K562 (cell line): ENCODE data around the gene CTXND1. TPM values are rescaled to one million over a fixed set of nuclear protein-coding genes. Genes with fewer than 3 reads are reported as not detected.

Source experiments
- GATAD2B ChIP-seq: fragments of 450-650 bp; IDR thresholded peaks from 2 replicates; pipeline ENCODE4 v1.6.1; 2017; ENCODE audit warnings: mild to moderate bottlenecking, borderline replicate concordance
- MIER1 ChIP-seq: fragments of 450-650 bp; IDR thresholded peaks from 2 replicates; pipeline ENCODE4 v1.6.1; 2016; ENCODE audit warnings: antibody characterized with exemption, mild to moderate bottlenecking, low read depth
- SMARCC2 ChIP-seq: fragments of 450-650 bp; IDR thresholded peaks from 2 replicates; pipeline ENCODE4 v1.6.1; 2017; ENCODE audit warnings: antibody characterized with exemption, moderate library complexity, mild to moderate bottlenecking, low read depth
- TSHZ1 ChIP-seq: fragments of 250-450 bp; sonication (Bioruptor Pico); IDR thresholded peaks from 2 replicates; pipeline ENCODE4 v1.4.0; 2020; ENCODE audit warnings: mild to moderate bottlenecking, moderate library complexity
- ZNF324 ChIP-seq: fragments of 250-450 bp; sonication (Bioruptor Pico); IDR thresholded peaks from 2 replicates; pipeline ENCODE4 v1.4.0; 2020; ENCODE audit warnings: mild to moderate bottlenecking
- ZNF589 ChIP-seq: fragments of 200-800 bp; sonication (Bioruptor generic); IDR thresholded peaks from 2 replicates; pipeline ENCODE4 v1.6.1; 2016; ENCODE audit warnings: low read depth, missing genetic modification characterization, missing compliant biosample characterization
- ZNF609 ChIP-seq: sonication (generic); formaldehyde crosslinking; IDR thresholded peaks from 2 replicates; pipeline ENCODE4 v1.8.1; 2023; ENCODE audit warnings: missing genetic modification reagents, mild to moderate bottlenecking, borderline replicate concordance
- polyA plus RNA-seq, 8 experiments: library from polyadenylated mRNA; depleted of rRNA in 4 of 8; stranded (reverse) in 5 of 8; unstranded in 3 of 8; fragments of >200 nt; fragmentation: Nextera tagmentation in 2 of 8; fragmentation: Illumina TruSeq in 1 of 8; extraction: Ambion mirVana in 2 of 8; extraction: Trizol in 1 of 8; gene quantifications; 2 replicates each; pipeline versions ENCODE4 v1.2.1 to v1.2.3, GENCODE V29; 2011 to 2014; ENCODE audit warnings: inconsistent platforms in 1 of 8, missing spikeins in 1 of 8
- total RNA-seq, 7 experiments: library from RNA; depleted of rRNA in 6 of 7; stranded (reverse); fragments of >200 nt in 6 of 7; fragmentation: Illumina TruSeq in 2 of 7; extraction: Trizol in 2 of 7; gene quantifications; 2 replicates each; pipeline versions ENCODE4 v1.2.1 to v1.2.3, GENCODE V29; 2011 to 2021; ENCODE audit warnings: low replicate concordance in 1 of 7
- TF ChIP-seq, protein P1 (sequence below), 2 experiments: fragments of 450-650 bp; formaldehyde crosslinking in 1 of 2; IDR thresholded peaks; 2 replicates each; pipeline versions ENCODE4 v1.4.0 to v1.6.1; 2014 to 2020; ENCODE audit warnings: mild to moderate bottlenecking in 2 of 2, borderline replicate concordance in 1 of 2, low read depth in 1 of 2

The CTXND1 gene
- total and polyA plus RNA-seq, 9 of the 15 experiments (the other 6 are each of a cell fraction or from before 2014, with no cell fraction given) = 0.04 TPM; not detected in 7

- no peak for TF ChIP-seq TSHZ1 (CRISPR knock-in tag)
- TF ChIP-seq ZNF609 (CRISPR knock-in tag) = no peak
- TF ChIP-seq ZNF589 (CRISPR knock-in tag) = 0 out of 2 replicates have a peak, but pooled peaks have one; percentile 7
- no peak for TF ChIP-seq ZNF324 (CRISPR knock-in tag)
- TF ChIP-seq MIER1 = no peak
- TF ChIP-seq, protein P1, sequence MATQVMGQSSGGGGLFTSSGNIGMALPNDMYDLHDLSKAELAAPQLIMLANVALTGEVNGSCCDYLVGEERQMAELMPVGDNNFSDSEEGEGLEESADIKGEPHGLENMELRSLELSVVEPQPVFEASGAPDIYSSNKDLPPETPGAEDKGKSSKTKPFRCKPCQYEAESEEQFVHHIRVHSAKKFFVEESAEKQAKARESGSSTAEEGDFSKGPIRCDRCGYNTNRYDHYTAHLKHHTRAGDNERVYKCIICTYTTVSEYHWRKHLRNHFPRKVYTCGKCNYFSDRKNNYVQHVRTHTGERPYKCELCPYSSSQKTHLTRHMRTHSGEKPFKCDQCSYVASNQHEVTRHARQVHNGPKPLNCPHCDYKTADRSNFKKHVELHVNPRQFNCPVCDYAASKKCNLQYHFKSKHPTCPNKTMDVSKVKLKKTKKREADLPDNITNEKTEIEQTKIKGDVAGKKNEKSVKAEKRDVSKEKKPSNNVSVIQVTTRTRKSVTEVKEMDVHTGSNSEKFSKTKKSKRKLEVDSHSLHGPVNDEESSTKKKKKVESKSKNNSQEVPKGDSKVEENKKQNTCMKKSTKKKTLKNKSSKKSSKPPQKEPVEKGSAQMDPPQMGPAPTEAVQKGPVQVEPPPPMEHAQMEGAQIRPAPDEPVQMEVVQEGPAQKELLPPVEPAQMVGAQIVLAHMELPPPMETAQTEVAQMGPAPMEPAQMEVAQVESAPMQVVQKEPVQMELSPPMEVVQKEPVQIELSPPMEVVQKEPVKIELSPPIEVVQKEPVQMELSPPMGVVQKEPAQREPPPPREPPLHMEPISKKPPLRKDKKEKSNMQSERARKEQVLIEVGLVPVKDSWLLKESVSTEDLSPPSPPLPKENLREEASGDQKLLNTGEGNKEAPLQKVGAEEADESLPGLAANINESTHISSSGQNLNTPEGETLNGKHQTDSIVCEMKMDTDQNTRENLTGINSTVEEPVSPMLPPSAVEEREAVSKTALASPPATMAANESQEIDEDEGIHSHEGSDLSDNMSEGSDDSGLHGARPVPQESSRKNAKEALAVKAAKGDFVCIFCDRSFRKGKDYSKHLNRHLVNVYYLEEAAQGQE (IDR thresholded peaks at IDR 0.05; ENCODE audit: borderline replicate concordance) = no peak
- TF ChIP-seq, protein P1 (CRISPR knock-in tag; IDR thresholded peaks at IDR 0.05; ENCODE audit: low read depth) = no peak
- TF ChIP-seq SMARCC2 = no peak
- TF ChIP-seq GATAD2B = 0 out of 2 replicates have a peak, but pooled peaks have one; percentile 39
Observed at GRCh38 chr15:80156176-80156720, 95.8 kb downstream of the CTXND1 start (continued).
